ENCODE results near the gene TWF1.

TWF1 gene

DNA sequence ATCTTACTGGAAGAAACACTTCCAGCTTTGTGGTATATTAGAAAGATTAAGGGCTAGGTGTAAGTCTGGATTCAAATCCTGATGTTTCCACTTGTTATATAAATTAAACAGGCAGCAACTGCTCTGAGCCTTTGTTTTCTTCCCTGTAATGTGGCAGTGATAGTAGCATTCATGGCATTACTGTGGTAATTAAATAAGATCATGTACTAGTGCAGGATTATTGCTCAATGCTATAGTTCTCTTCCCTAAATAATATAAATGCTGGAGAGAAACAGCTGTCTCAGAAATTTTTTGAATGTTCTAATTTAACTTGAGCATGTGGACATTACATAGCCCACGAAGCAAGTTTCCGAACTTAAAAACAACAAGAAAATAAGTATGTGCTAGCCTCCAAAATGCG is 35.1 kb upstream of the TWF1 start:
- Histone ChIP-seq H3K4me3 (replicated peaks; ENCODE audit: low read depth, low read length) (no peak overlapping the region), H3K27me3 (replicated peaks; ENCODE audit: control insufficient read depth, insufficient read depth, low read length) (no peaks in the 10 kb centered on the region), H3K36me3 (ENCODE audit: control insufficient read depth, insufficient read depth, low read length) (no peaks in the 10 kb centered on the region)
- no peak for DNase-seq (ENCODE audit: extremely low read depth, insufficient read length)
- TF ChIP-seq, protein P1, sequence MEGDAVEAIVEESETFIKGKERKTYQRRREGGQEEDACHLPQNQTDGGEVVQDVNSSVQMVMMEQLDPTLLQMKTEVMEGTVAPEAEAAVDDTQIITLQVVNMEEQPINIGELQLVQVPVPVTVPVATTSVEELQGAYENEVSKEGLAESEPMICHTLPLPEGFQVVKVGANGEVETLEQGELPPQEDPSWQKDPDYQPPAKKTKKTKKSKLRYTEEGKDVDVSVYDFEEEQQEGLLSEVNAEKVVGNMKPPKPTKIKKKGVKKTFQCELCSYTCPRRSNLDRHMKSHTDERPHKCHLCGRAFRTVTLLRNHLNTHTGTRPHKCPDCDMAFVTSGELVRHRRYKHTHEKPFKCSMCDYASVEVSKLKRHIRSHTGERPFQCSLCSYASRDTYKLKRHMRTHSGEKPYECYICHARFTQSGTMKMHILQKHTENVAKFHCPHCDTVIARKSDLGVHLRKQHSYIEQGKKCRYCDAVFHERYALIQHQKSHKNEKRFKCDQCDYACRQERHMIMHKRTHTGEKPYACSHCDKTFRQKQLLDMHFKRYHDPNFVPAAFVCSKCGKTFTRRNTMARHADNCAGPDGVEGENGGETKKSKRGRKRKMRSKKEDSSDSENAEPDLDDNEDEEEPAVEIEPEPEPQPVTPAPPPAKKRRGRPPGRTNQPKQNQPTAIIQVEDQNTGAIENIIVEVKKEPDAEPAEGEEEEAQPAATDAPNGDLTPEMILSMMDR (IDR thresholded peaks at IDR 0.05; ENCODE audit: insufficient read depth, low read length, poor library complexity, severe bottlenecking): no peak

DNA sequence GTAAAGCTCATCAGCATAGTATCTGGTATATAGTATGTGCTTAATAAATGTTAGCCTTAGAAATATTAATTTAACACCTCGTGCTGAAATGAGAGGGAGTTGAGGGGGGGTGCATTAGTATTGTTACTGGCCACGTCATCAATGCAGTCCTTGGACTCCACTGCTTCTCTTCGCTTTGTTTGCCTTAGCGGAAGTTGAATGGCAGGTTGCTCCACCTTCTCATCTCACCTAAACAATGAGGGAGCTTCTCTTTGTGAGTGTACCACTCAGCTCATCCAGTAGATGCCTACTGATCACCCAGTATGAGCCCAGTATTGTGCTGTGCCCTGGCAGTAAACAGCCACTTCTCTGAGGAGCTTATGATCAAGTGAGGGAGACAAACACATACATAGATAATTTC is 34.2 kb upstream of the TWF1 start:
- TF ChIP-seq, protein P1 (IDR thresholded peaks at IDR 0.05; ENCODE audit: insufficient read depth, low read length, poor library complexity, severe bottlenecking): no peak
- H3K4me3 ChIP-seq (replicated peaks; ENCODE audit: low read depth, low read length): no peak overlapping the region

DNA sequence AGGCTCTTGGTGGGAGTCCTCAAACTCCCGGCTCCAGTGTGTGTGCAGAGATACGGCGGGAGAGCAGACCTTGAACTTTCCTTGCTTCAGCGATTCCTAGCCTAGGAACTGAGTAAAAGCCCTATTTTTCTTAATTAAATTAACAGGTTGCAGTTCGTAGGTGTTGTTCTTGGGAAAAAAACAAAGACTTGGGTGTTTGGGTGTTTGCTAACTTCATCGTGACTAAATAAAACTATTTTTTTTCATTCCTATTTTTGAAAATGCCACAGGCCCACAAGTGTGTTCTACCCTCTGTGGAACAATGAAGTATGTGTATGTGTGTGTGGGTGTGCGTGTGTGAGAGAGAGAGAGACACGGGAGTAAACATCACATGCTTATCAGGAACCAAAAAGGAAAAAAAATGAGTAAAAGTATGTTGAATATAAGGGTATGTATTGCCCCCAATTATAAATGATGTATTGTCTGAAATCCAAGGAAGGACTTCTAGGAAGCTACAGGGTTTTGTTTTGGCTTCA is 30.4 kb upstream of the TWF1 start:
- DNase-seq (ENCODE audit: extremely low read depth, insufficient read length): no peak
- Histone ChIP-seq H3K4me3 (replicated peaks; ENCODE audit: low read depth, low read length) (peak overlapping the region; percentile 65), H3K36me3 (ENCODE audit: control insufficient read depth, insufficient read depth, low read length) (no peaks in the 10 kb centered on the region), H3K27me3 (replicated peaks; ENCODE audit: control insufficient read depth, insufficient read depth, low read length) (no peaks in the 10 kb centered on the region)
- TF ChIP-seq, protein P1 (IDR thresholded peaks at IDR 0.05; ENCODE audit: insufficient read depth, low read length, poor library complexity, severe bottlenecking): no peak

More for the DNA sequence above, 34.2 kb upstream of the TWF1 start:
- no peak for DNase-seq (ENCODE audit: extremely low read depth, insufficient read length)
- no peaks in the 10 kb centered on the region for H3K27me3 ChIP-seq (replicated peaks; ENCODE audit: control insufficient read depth, insufficient read depth, low read length)
- no peaks in the 10 kb centered on the region for H3K36me3 ChIP-seq (ENCODE audit: control insufficient read depth, insufficient read depth, low read length)

DNA sequence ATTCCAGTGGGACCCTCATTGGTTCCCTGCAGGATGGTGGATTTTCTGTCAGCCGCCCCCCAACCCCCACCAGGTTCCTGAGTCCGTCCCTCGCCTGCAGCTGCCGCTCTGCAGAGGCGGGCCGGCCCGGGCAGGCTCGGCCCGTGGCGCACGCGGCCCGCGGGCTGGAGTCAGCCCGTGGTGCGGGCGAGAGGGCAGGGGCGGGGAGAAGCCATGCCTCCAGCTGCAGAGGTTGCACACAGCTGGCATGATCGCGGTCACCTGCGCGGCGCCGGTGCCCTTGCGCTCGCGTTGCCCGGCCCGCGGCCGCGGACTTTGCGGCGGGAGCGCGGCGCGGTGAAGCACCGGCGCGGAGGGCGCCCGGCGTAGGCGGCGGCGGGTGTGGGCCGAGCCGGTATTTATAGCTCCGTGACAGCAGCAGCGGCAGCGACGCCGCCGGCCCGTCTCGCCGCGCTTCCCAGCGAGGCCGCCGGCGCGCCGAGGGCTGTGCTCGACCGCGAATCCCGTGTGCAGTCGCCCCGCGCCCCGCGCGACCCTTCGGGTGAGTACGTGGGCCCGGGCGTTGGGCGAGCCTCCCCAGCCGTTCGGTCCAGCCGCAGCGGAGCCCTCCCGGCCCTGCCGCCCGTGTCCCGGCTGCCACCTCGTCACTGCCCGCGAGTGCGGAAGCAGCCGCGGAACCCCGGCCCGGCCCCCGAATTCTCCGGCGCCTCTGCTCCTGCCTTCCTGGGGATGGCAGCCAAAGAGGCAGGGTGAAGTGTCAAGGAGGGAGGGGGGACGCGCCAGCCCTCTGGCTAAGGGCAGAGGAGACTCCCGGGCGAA is 29.7 kb upstream of the TWF1 start, which contains the start of gene TMEM117:
TSS of gene TMEM117 (plus strand) at position 426 of the 819 bp plus-strand sequence.
- DNase-seq (ENCODE audit: extremely low read depth, insufficient read length): peak; percentile 82
- TF ChIP-seq, protein P1 (IDR thresholded peaks at IDR 0.05; ENCODE audit: insufficient read depth, low read length, poor library complexity, severe bottlenecking): no peak
- H3K27me3 ChIP-seq (replicated peaks; ENCODE audit: control insufficient read depth, insufficient read depth, low read length): no peaks in the 10 kb centered on the region
- no peaks in the 10 kb centered on the region for H3K36me3 ChIP-seq (ENCODE audit: control insufficient read depth, insufficient read depth, low read length)
- peak within 1 kb of the TSS; percentile 65 for H3K4me3 ChIP-seq (replicated peaks; ENCODE audit: low read depth, low read length)

DNA sequence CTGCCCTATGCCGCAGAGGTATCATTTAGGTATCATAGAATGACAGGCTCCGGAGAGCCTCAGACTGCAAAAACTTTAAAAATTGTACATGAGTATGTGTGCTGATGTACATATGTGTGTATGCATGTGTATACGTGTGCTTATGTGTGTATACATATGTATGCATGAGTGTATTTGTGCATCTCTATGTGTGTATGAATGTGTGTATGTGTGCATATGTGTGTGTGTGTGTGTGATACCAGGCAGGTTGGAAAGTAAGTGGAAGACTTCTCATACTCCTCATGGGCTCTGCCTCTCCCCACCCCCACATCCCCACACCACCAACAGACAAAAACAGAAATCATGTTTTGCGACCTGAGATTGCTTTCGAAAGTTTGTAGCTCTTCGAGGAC is 29.1 kb upstream of the TWF1 start:
- H3K27me3 ChIP-seq (replicated peaks; ENCODE audit: control insufficient read depth, insufficient read depth, low read length): no peaks in the 10 kb centered on the region
- no peak for DNase-seq (ENCODE audit: extremely low read depth, insufficient read length)
- H3K4me3 ChIP-seq (replicated peaks; ENCODE audit: low read depth, low read length): peak overlapping the region; percentile 65
- H3K36me3 ChIP-seq (ENCODE audit: control insufficient read depth, insufficient read depth, low read length): no peaks in the 10 kb centered on the region
- TF ChIP-seq, protein P1 (IDR thresholded peaks at IDR 0.05; ENCODE audit: insufficient read depth, low read length, poor library complexity, severe bottlenecking): no peak

Measured in GM06990 (cell line).